ENCODE results near the gene ZNF586.
"Not testable (repeated sequence)": the region's sequence is repeated elsewhere in the genome, so short reads cannot be mapped to it uniquely, and the experiment has no call there.

The ZNF586 gene

GRCh38 chr19:57796580-57796979 lies 27.1 kb downstream of the ZNF586 start:
- not testable (repeated sequence) for DNase-seq (ENCODE audit: low read depth in 2 of 2)

- DNase-seq (ENCODE audit: low read depth in 2 of 2) = no peak
Observed at GRCh38 chr19:57800696-57801095, 31.2 kb downstream of the ZNF586 start.

- no peak for DNase-seq (ENCODE audit: low read depth in 2 of 2)
Observed at GRCh38 chr19:57802269-57802668, 32.8 kb downstream of the ZNF586 start.

- DNase-seq (ENCODE audit: low read depth in 2 of 2) = no peak
Observed at GRCh38 chr19:57803265-57803593, 33.8 kb downstream of the ZNF586 start.

GRCh38 chr19:57803594-57804325 lies 34.3 kb downstream of the ZNF586 start:
- DNase-seq (ENCODE audit: low read depth in 2 of 2) = no peak

- DNase-seq (ENCODE audit: low read depth in 2 of 2) = no peak
Observed at GRCh38 chr19:57807541-57807940, 38.1 kb downstream of the ZNF586 start.

- not testable (repeated sequence) for DNase-seq (ENCODE audit: low read depth in 2 of 2)
Observed at GRCh38 chr19:57810410-57811295, 41.2 kb downstream of the ZNF586 start.

GRCh38 chr19:57812226-57812625 lies 42.8 kb downstream of the ZNF586 start:
- DNase-seq (ENCODE audit: low read depth in 2 of 2) = no peak

GRCh38 chr19:57812975-57813820 lies 43.7 kb downstream of the ZNF586 start:
- not testable (repeated sequence) for DNase-seq (ENCODE audit: low read depth in 2 of 2)

GRCh38 chr19:57813919-57814504 lies 44.5 kb downstream of the ZNF586 start:
- DNase-seq (ENCODE audit: low read depth in 2 of 2) = no peak

GRCh38 chr19:57814505-57815246 lies 45.2 kb downstream of the ZNF586 start, which contains the start of gene ZNF552:
Gene ZNF552, minus strand, starts transcription at chr19:57814913. Its CDS starts 170 bp downstream, at chr19:57814743.
- DNase-seq (ENCODE audit: low read depth in 2 of 2) = peak; percentile 23 to 42

GRCh38 chr19:57815247-57816075 lies 46.0 kb downstream of the ZNF586 start:
- DNase-seq (ENCODE audit: low read depth in 2 of 2) = no peak

- no peak for DNase-seq (ENCODE audit: low read depth in 2 of 2)
Observed at GRCh38 chr19:57816652-57817051, 47.2 kb downstream of the ZNF586 start.

GRCh38 chr19:57817976-57818375 lies 48.5 kb downstream of the ZNF586 start:
- no peak for DNase-seq (ENCODE audit: low read depth in 2 of 2)

- no peak for DNase-seq (ENCODE audit: low read depth in 2 of 2)
Observed at GRCh38 chr19:57818378-57818777, 48.9 kb downstream of the ZNF586 start.

- peak; percentile 41 to 49 for DNase-seq (ENCODE audit: low read depth in 2 of 2)
Observed at GRCh38 chr19:57819475-57820148, 50.1 kb downstream of the ZNF586 start.

GRCh38 chr19:57820599-57820998 lies 51.1 kb downstream of the ZNF586 start:
- no peak for DNase-seq (ENCODE audit: low read depth in 2 of 2)

GRCh38 chr19:57821095-57821494 lies 51.6 kb downstream of the ZNF586 start:
- not testable (repeated sequence) for DNase-seq (ENCODE audit: low read depth in 2 of 2)

GRCh38 chr19:57821501-57821900 lies 52.0 kb downstream of the ZNF586 start:
- DNase-seq (ENCODE audit: low read depth in 2 of 2) = not testable (repeated sequence)

Data from stimulated activated CD4-positive, alpha-beta T cell treated with anti-CD3 and anti-CD28 coated beads, Interleukin-1b, Interleukin-23, amount 100 ng/mL, for 1 hour (primary cell).